Activated gamma-delta T cell (primary cell): ENCODE measurements around the gene SOAT1.
"Not testable (repeated sequence)": the region's sequence is repeated elsewhere in the genome, so short reads cannot be mapped to it uniquely, and the experiment has no call there.

Experiments used
- DNase-seq: peaks from one replicate; lab custom pipeline; 2025; lab: John Stamatoyannopoulos, UW

The SOAT1 gene

DNA sequence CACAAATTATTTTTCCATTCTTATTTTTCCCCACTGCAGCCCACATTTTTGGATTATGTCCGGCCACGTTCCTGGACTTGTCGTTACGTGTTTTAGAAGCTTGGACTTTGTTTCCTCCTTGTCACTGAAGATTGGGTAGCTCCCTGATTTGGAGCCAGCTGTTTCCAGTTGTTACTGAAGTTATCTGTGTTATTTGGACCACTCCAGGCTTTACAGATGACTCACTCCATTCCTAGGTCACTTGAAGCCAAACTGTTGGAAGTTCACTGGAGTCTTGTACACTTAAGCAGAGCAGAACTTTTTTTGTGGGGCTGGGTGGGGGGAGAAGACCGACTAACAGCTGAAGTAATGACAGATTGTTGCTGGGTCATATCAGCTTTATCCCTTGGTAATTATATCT is 59.9 kb downstream of the SOAT1 start:
- DNase-seq = no peak

DNA sequence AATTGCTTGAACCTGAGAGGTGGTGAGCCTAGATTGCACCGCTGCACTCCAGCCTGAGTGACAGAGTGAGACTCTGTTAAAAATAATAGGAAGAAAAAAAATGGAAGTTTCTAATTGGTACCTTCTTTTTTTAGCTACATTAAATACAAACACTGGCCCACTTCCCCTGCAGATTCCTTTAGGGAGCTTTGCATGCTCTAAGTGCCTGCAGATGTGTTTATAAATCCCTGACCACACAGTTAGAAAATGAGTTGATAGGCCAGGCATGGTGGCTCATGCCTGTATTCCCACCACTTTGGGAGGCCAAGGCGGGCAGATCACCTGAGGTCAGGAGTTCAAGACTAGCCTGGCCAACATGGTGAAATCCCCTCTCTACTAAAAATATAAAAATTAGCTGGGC is 68.0 kb downstream of the SOAT1 start:
- not testable (repeated sequence) for DNase-seq

DNA sequence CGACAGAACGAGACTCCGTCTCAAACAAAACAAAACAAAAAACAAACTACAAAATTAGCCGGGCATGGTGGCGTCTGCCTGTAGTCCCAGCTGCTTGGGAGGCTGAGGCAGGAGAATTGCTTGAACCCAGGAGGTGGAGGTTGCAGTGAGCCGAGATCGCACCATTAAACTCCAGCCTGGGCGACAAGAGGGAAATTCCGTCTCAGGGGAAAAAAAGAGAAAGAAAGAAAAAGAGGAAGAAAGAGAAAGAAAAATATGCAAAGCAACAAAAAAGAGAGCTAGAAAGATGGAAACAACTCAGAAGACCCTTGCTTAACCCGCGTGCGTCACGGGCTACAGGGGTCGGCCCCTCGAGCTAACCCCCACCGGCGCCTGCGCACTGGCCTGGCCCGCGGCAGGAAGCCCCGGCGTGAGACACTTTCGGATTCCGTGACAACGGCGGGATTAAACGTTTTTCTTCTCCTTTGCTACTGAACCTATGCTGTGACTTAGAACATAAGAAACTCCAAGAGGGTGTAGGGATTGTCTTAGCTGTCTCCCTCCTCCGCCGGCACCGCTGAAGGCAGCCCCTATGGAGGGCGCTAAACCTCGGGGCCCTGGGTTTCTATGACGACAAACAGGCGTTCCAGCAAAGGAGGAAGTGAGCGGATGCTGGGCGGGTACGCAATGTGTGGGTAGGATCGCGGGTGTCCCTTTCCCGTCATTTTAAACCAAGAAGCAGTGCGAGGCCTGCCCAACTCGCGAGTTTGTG is 71.9 kb downstream of the SOAT1 start, which contains the start of gene AXDND1:
AXDND1 (plus strand) TSS at position 630 of the 751 bp plus-strand sequence. CDS start 539 bp downstream, outside the sequence.
- DNase-seq = peak; percentile 76

DNA sequence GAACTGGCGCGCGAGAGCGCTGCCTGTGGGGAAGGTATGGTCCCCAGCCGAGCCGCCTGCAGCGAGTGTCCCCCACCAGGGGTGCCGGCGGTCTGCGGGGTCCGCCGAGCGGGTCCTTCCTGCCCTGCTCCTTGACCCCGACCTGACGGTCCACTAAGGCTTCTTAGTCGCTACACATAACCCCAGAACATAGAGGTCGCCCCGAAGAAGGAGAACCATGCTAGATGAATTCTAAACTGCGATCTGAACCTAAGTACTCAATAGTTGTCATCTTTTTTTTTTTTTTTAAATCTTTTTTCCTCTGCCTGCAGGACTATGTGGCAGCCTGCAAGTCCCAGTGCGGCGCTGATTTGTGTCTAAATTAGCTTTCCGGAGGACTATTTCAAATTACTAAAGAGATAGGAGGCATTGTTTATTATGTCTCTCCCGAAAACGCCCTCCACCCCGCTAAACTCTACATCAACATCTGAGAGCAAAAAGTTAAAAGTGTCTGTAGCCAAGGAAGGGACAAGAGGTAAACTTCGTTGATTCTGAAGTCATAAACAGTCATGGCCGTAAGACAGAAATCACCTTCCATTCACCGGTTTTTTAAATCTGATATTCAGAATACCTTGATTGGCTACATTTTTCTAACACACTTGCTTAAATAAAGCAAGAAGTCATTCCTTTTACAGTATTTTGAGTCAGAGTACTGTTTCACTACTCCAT is 72.7 kb downstream of the SOAT1 start:
- DNase-seq = no peak

DNA sequence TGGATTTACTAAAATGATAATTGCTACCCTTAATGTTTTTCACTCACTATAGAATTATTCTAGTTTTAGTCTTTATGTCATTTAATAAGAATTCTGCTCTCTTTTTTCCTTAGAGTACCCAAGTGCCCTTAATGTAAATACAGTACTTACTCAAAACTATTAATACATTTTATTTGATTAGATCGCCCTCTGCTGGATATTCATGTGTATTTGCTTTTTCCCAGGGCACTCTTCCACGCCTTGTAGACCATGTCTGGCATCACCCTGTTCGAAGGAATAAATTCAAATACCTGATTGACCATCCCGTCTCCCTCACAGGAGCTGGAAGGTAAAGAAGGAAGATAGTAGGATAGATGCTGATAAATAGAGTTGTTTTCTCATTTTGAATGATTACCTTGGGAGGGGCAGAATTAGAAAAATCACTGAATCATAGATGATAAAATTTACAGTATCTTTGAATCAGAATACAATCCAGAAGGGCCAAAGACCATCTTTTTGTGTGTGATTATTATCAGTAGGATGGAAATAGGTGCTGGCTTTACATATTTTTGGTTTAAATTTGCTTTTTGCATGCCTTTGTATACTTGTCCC is 76.2 kb downstream of the SOAT1 start:
- DNase-seq = no peak

DNA sequence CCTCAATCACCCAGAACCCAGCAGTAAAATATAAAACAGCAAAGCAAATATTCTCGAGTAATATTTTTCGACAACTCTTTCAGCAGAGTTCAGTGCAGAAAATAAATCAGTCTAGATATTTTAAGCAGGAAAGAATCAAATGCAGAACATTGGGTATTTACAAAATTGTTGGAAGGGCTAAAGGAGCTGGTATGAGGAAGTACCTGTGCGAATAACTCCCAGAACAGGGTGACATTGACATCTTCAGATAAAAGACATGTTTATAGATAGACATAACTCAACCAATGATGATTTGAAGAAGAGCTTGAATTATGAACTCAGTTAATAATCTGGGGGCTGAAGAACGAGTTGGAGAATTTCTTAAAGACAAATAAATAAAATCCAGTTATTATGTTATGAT is 78.6 kb downstream of the SOAT1 start:
- no peak for DNase-seq

DNA sequence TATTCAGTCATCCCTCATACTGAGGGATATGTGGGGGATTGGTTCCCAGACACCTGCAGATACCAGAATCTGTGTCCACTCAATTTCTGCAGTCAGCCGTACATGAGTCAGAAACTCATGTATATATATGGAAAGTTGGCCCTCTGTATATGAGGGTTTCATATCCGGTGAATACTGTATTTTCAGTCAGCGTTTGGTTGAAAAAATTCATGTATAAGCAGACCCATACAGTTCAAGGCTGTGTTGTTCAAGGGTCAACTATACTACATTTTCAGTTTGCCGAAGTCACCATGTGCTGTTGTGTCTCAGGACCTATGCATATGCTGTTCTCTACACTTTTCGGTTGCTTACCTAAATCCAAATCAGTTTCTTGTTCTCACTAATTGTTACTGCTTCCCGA is 82.6 kb downstream of the SOAT1 start:
- no peak for DNase-seq

DNA sequence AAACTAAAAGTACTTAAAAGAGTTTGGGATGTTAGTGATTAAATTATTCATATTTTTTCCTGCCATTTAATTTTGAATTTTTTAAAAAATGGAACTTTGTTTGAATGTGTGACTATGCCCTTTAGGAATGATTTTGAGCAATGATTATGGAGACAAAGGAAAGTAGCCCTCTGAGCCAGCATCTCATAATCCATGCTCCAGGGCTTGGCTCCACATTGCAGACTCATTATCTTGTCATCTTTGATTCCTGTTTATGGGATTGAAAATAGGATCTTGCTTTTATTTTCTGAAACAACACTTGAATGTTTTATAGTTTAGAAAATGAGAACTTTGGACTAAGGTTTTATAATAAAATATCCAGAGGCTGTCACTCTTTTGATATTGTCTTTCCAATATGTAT is 86.7 kb downstream of the SOAT1 start:
- DNase-seq = no peak

DNA sequence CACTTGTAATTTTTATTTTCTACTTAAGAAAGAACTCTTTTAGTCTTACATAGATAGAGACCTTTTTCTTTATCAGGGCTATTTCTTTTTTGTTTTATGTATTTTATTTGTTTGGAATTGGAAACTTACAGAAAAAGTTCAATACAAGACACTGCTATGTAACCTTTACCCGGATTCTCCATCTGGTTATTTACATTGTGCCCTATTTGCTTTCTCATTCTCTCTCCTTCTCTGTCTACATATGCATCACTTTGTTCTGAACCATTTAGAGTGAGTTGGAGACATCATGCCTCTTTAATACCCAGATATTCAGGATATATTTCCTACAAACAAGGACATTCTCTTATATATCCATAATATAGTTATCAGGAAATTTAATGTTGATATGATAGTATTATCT is 90.4 kb downstream of the SOAT1 start:
- no peak for DNase-seq

DNA sequence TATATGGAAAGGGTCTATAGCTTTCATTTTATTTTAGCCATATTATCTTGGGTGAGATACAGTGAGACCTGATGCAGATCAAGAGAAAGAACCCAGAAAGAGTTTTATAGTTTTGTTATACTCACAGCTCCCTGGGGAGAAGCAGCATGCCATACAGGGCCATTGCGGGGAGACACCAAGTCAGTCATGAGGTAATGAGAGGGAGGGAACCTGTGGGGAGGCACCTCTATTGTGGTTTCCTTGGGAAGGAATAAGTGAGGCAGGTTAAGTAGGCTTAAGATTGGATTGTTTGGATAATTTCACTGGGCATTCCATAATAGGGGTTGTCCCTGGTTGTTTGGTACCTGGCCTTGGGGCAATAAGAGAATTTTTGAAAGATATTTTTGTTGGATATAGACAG is 91.9 kb downstream of the SOAT1 start:
- DNase-seq = no peak

DNA sequence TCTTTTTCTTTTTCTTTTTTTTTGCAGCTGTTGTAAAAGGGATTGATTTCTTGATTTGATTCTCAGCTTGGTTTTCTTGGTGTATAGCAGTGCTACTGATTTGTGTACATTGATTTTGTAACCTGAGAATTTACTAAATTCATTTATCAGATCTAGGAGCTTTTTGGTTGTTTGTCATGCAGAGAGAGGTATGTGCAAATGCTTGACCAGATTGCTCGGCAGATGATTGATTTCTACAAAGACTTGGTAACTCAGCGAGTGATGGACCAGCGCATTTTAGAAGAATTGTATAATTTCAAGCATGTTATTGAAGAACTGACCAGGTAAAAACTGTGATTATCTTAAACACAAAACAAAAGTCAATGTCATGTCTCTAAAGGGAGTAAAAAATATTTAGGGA is 100.1 kb downstream of the SOAT1 start:
- DNase-seq = no peak

DNA sequence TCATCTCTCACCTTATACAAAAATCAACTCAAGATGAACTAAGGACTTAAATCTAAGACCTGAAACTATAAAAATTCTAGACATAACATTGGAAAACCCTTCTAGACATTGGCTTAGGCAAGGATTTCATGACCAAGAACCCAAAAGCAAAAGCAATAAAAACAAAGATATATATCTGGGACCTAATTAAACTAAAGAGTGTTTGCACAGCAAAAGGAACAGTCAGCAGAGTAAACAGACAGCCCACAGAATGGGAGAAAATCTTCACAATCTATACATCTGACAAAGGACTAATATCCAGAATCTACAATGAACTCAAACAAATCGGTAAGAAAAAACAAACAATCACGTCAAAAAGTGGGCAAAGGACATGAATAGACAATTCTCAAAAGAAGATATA is 105.8 kb downstream of the SOAT1 start:
- DNase-seq = not testable (repeated sequence)
